ENCODE results near the gene PHLPP1.
A peak's percentile ranks its signal among the peaks of the same experiment; 100 is the strongest.

The PHLPP1 gene

DNA sequence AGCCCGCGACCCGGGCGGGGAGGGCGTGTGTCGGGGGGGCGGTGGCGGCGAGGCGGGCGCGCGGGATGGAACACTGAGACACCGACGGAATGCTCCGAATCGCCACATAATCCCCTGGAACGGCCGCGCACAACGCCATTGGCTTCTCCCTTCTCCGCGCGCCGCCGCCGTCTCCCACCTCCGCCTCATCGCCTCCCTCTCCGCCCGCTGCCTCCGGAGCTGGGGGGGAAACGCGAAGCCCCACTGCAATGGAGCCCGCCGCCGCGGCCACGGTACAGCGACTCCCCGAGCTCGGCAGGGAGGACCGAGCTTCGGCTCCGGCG is at the start of gene PHLPP1:
Gene PHLPP1, plus strand, starts transcription at position 106 of the 323 bp plus-strand sequence. Its CDS starts 143 bp downstream, at position 249.
- no peak for DNase-seq (ENCODE audit: low read depth)
- H3K4me3 ChIP-seq (ENCODE audit: control insufficient read depth, low read depth, low read length) = peak within 1 kb of the TSS; percentile 62
- no peak for TF ChIP-seq CTCF (conservative IDR thresholded peaks at IDR 0.05; ENCODE audit: control insufficient read depth, insufficient read depth, low read depth, low read length)

- no peak for DNase-seq (ENCODE audit: low read depth)
- TF ChIP-seq CTCF (conservative IDR thresholded peaks at IDR 0.05; ENCODE audit: control insufficient read depth, insufficient read depth, low read depth, low read length) = no peak
- H3K4me3 ChIP-seq (ENCODE audit: control insufficient read depth, low read depth, low read length) = no peak overlapping the region
These were observed 46.1 kb upstream of the PHLPP1 start for GRCh38 chr18:62669225-62669624.

GRCh38 chr18:62670573-62670972 is 44.8 kb upstream of the PHLPP1 start:
- H3K4me3 ChIP-seq (ENCODE audit: control insufficient read depth, low read depth, low read length) = no peak overlapping the region
- no peak for TF ChIP-seq CTCF (conservative IDR thresholded peaks at IDR 0.05; ENCODE audit: control insufficient read depth, insufficient read depth, low read depth, low read length)
- DNase-seq (ENCODE audit: low read depth) = no peak

DNA sequence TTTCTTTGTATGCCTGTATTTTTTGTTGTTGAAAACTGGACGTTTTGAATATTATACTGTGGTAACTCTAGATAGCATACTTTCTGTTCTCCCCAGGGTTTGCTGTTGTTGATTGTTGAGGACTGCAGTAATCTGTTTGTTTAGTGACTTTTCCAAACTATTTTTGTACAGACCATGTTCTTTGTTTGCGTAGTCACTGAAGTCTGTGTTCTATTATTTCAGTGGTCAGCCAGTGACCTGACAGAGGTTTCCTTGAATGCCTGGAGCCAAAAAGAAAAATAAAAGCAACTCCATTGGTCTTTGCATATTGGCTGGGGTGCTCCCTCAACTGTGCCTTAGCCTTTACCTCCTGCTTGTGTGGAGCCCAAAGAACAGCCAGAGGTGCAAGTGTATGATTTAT is 42.7 kb upstream of the PHLPP1 start:
- DNase-seq (ENCODE audit: low read depth) = peak; percentile 10
- TF ChIP-seq CTCF (conservative IDR thresholded peaks at IDR 0.05; ENCODE audit: control insufficient read depth, insufficient read depth, low read depth, low read length) = no peak
- no peak overlapping the region for H3K4me3 ChIP-seq (ENCODE audit: control insufficient read depth, low read depth, low read length)

- no peak for TF ChIP-seq CTCF (conservative IDR thresholded peaks at IDR 0.05; ENCODE audit: control insufficient read depth, insufficient read depth, low read depth, low read length)
- H3K4me3 ChIP-seq (ENCODE audit: control insufficient read depth, low read depth, low read length) = no peak overlapping the region
- DNase-seq (ENCODE audit: low read depth) = no peak
These were observed 36.4 kb upstream of the PHLPP1 start for GRCh38 chr18:62678847-62679485.

GRCh38 chr18:62682371-62682770 is 33.0 kb upstream of the PHLPP1 start:
- no peak overlapping the region for H3K4me3 ChIP-seq (ENCODE audit: control insufficient read depth, low read depth, low read length)
- no peak for DNase-seq (ENCODE audit: low read depth)
- no peak for TF ChIP-seq CTCF (conservative IDR thresholded peaks at IDR 0.05; ENCODE audit: control insufficient read depth, insufficient read depth, low read depth, low read length)

DNA sequence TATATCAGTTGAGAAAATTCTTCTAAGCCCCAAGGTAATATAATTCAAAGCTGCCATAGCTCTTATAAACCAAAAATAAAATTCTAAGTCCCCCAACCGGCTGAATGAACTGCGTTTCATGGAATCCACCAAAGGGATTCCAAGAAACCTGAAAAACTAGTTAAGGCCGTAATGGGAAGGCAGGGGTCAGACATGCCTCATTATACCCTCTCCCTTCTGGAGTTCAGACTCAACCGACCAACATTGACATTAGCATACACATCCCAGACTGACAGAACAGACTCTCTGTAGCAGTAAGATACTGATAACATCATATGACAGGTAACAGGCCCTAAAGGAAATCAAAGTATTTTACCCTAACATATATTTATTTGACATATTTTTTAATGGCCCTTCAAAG is 31.4 kb upstream of the PHLPP1 start:
- no peak overlapping the region for H3K4me3 ChIP-seq (ENCODE audit: control insufficient read depth, low read depth, low read length)
- no peak for TF ChIP-seq CTCF (conservative IDR thresholded peaks at IDR 0.05; ENCODE audit: control insufficient read depth, insufficient read depth, low read depth, low read length)
- no peak for DNase-seq (ENCODE audit: low read depth)

All from fibroblast of mammary gland (primary cell).